Measurements from ENCODE around the gene EME2. TPM values are rescaled to one million over a fixed set of nuclear protein-coding genes. Genes with fewer than 3 reads are reported as not detected.

The EME2 gene
- total RNA-seq, 2 donors from 2014 or later = 3.5 to 5.0 TPM

- no peak for TF ChIP-seq CTCF (IDR thresholded peaks at IDR 0.05)
- H3K27ac ChIP-seq = peak overlapping the region in 1 of 2 donors; percentile 56
- H3K4me1 ChIP-seq = peaks cover 0 to 42% of the 10 kb centered on the region in 2 donors
- H3K27me3 ChIP-seq = no peaks in the 10 kb centered on the region
- H3K4me3 ChIP-seq = peak overlapping the region; percentile 77 to 94
- H3K9me3 ChIP-seq = no peaks in the 10 kb centered on the region
- no peak for DNase-seq (ENCODE audit: low spot score)
- peaks cover 22% of the 10 kb centered on the region for H3K36me3 ChIP-seq
These were observed 52.8 kb downstream of the EME2 start for GRCh38 chr16:1825381-1825863.

Small RNA genes within 50 kb of the gene (microRNA-seq; reads per million reads assigned to microRNA genes)
- 2.1 reads per million in 2 donors for gene MIR3177 (ENCODE audit: borderline number of aligned reads in 2 of 2, borderline replicate concordance in 1 of 2)

Other genes with a start within 250 kb of the EME2 start
- 10 to 100 TPM; 35.1 to 42.2 TPM for gene TMEM204, start 239.1 kb upstream of the EME2 start, total RNA-seq
- gene IFT140, start 160.7 kb upstream of the EME2 start, total RNA-seq = 10 to 100 TPM in 1 of 2 donors, 1 to 10 TPM in 1; 6.4 to 13.0 TPM
- gene CRAMP1, start 160.4 kb upstream of the EME2 start, total RNA-seq = 1 to 10 TPM; 7.7 to 9.7 TPM
- 10 to 100 TPM; 11.7 to 16.1 TPM for gene JPT2, start 94.5 kb upstream of the EME2 start, total RNA-seq
- gene MAPK8IP3, start 66.6 kb upstream of the EME2 start, total RNA-seq = 10 to 100 TPM; 43.1 to 43.3 TPM
- gene NME3, start 1.3 kb upstream of the EME2 start, total RNA-seq = 10 to 100 TPM; 51.3 to 56.2 TPM
- 10 to 100 TPM; 58.8 to 77.9 TPM for gene MRPS34, start 324 bp downstream of the EME2 start, total RNA-seq
- gene SPSB3, start 9.8 kb downstream of the EME2 start, total RNA-seq = 10 to 100 TPM; 41.9 to 49.0 TPM
- 10 to 100 TPM; 70.3 to 77.9 TPM for gene NUBP2, start 10.2 kb downstream of the EME2 start, total RNA-seq
- not detected for gene IGFALS, start 20.9 kb downstream of the EME2 start, total RNA-seq
- 100 to 1,000 TPM; 208 to 227 TPM for gene HAGH, start 54.0 kb downstream of the EME2 start, total RNA-seq
- 10 to 100 TPM; 35.8 to 59.3 TPM for gene FAHD1, start 54.4 kb downstream of the EME2 start, total RNA-seq
- gene MEIOB, start 99.4 kb downstream of the EME2 start, total RNA-seq = not detected
- gene HS3ST6, start 145.6 kb downstream of the EME2 start, total RNA-seq = not detected
- 10 to 100 TPM; 13.7 to 21.9 TPM for gene MSRB1, start 170.4 kb downstream of the EME2 start, total RNA-seq
- 10 to 100 TPM; 12.3 to 74.0 TPM for gene RPL3L, start 181.9 kb downstream of the EME2 start, total RNA-seq
- 1,000 to 10,000 TPM in 1 of 2 donors, 100 to 1,000 TPM in 1; 583 to 1,046 TPM for gene NDUFB10, start 186.7 kb downstream of the EME2 start, total RNA-seq
- gene RPS2, start 192.0 kb downstream of the EME2 start, total RNA-seq = 1,000 to 10,000 TPM in 1 of 2 donors, 100 to 1,000 TPM in 1; 782 to 1,247 TPM
- gene RNF151, start 194.0 kb downstream of the EME2 start, total RNA-seq = not detected
- gene TBL3, start 199.2 kb downstream of the EME2 start, total RNA-seq = 10 to 100 TPM; 22.4 to 35.6 TPM
- under 1 TPM in 1 of 2 donors, not detected in 1; 0.30 TPM for gene NOXO1, start 208.7 kb downstream of the EME2 start, total RNA-seq
- 10 to 100 TPM; 11.9 to 12.6 TPM for gene GFER, start 211.4 kb downstream of the EME2 start, total RNA-seq
- 1 to 10 TPM in 1 of 2 donors, under 1 TPM in 1; 0.52 to 2.1 TPM for gene SYNGR3, start 217.2 kb downstream of the EME2 start, total RNA-seq
- 10 to 100 TPM; 11.4 to 19.9 TPM for gene ZNF598, start 237.0 kb downstream of the EME2 start, total RNA-seq
- not detected for gene NPW, start 247.0 kb downstream of the EME2 start, total RNA-seq